GM21529 (cell line): ENCODE measurements around the gene JARID2.

ENCODE experiments used
- ATAC-seq: cut with Tn5 transposase; IDR thresholded peaks from one replicate; pipeline ENCODE4 v1.9.1; 2021; ENCODE audit not compliant: unreplicated experiment

Gene JARID2

DNA sequence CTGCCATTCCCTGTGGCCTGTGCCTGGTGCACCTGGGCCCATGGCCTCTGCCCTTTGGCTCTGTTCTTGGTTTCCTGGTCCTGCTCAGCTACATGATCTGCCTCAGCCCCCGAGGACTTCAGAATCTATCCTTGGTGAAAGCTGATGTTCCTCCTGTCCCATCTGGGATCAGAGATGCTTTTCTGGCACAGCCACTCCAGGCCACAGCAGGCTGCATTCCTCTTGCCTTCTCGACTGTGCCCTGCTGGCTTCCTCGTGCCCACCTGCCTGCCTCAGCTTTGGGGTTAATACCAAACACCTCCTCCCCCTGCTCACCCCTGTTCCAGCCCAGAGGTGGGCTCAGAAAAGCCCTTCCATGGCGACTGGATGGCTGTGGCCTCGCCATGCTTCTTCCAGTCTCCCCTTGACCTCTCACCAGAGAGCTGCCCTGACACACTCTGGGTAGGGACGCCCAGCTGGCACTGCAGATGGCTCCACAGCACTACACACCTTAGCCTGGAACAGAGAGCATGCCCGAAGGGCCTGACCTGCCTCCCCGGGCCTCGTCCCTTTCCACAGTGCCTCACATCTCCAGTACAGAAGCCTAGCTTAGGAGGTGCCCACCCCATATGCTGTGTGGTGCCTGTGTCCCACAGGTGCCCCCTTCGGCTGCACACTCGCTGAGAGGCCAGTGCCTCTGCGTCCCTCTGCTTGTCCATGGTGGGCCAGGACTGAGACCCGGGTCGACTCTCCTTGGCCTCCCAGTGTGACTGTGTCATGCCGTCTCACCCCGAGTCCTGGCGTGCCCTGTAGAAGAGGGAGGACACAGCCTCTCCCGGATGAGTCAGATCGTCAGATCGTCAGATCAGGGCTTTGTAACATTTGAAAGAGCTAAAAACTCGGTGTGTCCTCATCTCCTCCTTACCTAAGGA, 268.2 kb downstream of the JARID2 start:
- no peak for ATAC-seq

DNA sequence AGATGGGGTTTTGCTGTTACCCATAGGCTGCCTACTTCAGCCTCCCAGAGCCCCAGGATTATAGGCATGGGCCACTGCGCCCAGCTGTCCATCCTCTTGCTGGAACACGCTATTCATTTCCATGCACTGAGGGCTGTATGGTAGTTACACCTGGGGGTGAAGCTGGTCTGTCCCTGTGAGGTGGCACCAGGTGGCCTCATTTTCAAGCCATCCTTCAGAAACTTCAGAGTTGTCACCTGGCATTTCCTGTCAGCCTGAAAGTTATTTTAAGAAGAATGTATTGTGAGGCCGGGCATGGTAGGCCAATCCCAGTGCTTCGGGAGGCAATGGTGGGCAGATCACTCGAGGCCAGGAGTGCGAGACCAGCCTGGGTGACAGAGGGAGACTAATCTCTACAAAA, 269.4 kb downstream of the JARID2 start:
- no peak for ATAC-seq

- no peak for ATAC-seq
These were observed 269.9 kb downstream of the JARID2 start for GRCh38 chr6:15515660-15516375.

DNA sequence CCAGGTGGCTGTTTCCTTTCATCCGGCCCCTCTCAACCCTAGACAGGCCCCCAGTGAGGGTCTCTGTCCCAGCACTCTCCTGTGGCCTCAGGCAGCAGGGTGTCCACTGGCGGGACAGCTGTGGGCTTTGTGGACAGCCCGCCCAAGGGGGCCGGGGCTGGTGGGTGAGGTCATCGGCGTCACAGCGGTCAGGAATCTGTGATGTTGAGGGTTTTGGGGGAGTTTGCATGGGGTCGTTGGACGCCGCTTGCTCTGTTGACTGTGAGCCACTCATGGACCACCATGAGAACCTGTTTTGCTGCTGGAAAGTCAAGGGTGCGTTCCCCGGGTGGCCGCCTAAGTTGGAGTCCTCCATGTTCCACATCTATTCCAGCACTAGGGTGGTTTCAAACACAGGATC, 270.5 kb downstream of the JARID2 start:
- no peak for ATAC-seq

- no peak for ATAC-seq
These were observed 271.2 kb downstream of the JARID2 start for GRCh38 chr6:15516923-15517560.

DNA sequence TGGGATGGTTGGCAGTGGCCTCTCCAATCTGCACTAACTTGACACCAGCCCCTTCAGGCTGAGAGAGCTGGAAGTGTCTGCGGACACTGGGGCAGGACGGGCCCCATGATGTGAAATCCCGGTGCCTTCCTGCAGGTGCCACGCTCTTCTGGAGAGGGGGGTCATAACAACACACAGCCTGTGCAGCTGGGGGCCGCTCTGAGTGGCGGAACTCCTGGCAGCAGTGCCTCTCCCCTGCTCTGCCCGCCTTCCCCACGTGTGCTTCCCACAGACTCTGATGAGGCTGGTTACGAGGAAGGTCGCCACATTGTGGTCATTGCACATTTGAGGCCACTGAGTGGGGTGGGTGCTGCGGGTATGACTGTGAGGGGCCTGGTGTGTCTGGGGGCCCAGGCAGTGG, 271.7 kb downstream of the JARID2 start:
- no peak for ATAC-seq

GRCh38 chr6:15518057-15518456, 272.2 kb downstream of the JARID2 start:
- no peak for ATAC-seq

GRCh38 chr6:15518878-15519277, 273.0 kb downstream of the JARID2 start:
- ATAC-seq: no peak

DNA sequence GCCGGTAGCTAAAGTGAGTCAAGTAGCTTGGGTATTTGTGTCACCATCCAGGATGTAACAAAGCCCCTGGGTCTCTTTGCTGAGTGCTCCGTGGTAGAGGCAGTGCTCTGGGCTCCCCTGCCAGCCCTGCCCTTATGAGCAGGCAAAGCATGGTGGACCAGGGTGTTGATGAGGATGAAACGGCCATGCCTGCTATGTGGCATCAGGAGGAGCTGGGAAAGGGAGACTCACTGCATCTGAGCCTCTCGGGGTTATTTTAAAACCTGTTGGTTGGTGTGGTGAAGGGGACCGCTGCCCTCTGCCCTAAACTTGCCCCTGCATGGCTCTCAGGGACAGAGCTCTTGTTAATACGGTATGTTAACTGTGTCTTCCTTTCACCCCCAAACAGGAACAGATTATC, 273.8 kb downstream of the JARID2 start:
- ATAC-seq: no peak

DNA sequence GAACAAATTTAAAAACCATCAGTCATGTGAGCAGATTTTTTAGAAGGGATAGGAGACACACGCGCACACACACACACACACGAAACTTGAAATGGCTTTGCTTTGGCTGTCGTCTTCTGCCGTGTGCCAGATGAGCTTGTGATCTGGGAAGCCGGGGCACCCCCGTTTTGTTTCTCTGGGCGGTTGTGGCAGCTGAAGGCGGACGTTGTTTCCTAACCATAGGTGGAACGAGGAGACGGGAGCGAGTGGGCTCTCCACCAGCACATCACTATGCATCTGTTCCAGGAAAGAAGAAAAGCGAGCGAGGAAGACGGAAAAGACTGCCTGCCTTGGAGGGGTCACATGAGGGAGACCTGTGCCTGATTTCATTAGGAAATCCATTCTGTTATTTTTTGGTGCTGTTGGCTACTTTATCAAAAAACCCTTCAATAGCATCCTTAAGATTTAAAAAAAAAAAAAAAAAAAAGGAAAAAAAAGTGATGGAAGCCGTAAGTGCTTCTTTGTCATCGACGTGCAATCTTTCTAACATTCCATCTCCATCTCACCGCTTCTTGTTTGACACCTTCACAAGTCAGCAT, 274.8 kb downstream of the JARID2 start:
- no peak for ATAC-seq

- ATAC-seq: no peak
These were observed 275.7 kb downstream of the JARID2 start for GRCh38 chr6:15521582-15521981.

- ATAC-seq: no peak
These were observed 276.2 kb downstream of the JARID2 start for GRCh38 chr6:15522026-15522425.

GRCh38 chr6:15522427-15522826, 276.6 kb downstream of the JARID2 start:
- no peak for ATAC-seq

- no peak for ATAC-seq
These were observed 277.1 kb downstream of the JARID2 start for GRCh38 chr6:15522856-15523529.

DNA sequence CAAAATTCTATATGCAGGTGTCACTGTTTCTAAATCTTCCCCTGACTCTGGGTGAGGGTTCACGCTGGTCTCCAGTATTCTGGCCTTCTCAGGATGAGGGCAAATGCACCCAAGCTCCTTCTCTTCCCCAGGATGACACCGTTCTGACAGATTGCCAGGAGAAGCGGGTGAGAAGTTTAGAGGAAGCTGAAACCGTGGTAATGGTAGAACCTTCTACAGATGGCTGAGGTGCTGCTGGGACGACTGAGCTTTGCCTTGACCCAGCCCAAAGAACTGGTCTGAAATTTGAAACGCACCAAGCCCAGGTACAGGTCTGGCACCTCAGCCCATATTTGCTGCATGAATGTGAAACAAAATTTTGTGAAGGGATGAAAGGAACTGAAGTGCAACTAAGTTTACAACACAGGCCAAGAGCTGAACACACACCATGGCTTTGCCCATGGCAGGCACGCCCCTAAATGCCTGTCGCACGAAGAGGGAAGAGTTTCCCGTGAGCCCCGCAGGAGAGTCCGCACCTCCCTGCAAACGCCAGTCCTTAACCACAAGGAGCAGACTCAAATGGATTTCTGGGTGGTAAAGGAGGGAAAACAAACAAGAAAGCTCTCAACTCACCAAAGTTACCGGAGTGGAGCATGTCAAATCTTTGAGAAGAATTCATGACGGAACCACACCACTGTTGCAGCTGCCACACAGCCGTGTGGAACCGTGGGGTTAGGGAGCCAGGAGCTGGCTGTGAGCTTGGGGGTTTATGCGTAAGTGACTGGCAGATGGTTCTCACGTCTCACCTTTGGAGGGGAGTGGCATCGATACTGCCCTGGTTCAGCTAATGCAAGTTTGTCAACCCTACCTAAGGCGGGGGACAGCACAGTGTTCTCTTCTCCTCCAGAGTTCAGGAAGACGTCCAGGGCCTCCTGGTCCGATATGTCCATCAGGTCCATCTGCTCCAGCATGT, 278.1 kb downstream of the JARID2 start:
- no peak for ATAC-seq

- no peak for ATAC-seq
These were observed 279.1 kb downstream of the JARID2 start for GRCh38 chr6:15524861-15525401.

DNA sequence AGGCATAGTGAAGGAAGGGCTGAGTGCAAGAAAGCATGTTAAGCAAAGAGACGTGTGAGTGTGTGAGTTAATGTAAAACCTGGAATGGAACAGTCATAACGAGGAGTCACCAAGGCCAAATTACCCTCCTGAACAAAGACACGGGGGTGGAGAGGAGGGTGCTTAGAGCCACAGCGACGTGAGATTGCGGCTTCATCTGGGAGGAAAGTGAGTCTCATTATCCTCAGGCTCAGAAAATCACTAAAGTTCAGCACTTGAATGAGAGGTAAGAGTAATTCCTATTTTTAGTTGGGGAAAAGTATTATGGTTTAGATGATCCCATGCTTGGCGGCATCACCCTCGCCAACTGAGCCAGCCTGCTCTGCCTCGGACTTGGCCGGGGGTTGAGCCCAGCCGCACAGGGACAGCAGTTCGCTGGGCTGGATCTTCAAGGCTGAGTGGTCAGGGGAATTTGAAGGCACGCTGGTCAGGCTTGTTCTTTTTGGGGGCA, 280.4 kb downstream of the JARID2 start:
- peak; percentile 82 for ATAC-seq

GRCh38 chr6:15527838-15528617, 282.2 kb downstream of the JARID2 start:
- no peak for ATAC-seq

- no peak for ATAC-seq
These were observed 283.0 kb downstream of the JARID2 start for GRCh38 chr6:15528870-15529269.
